ENCODE data around the gene RPL7L1.
A peak's percentile ranks its signal among the peaks of the same experiment; 100 is the strongest.
"Not testable (repeated sequence)": the region's sequence is repeated elsewhere in the genome, so short reads cannot be mapped to it uniquely, and the experiment has no call there.

Gene RPL7L1

GRCh38 chr6:42879372-42880239 is at the start of gene RPL7L1:
TSS of gene RPL7L1 (plus strand) at chr6:42879616. CDS start at chr6:42879911, 295 bp downstream.
- peak; percentile 77 for DNase-seq (ENCODE audit: low read depth)

DNA sequence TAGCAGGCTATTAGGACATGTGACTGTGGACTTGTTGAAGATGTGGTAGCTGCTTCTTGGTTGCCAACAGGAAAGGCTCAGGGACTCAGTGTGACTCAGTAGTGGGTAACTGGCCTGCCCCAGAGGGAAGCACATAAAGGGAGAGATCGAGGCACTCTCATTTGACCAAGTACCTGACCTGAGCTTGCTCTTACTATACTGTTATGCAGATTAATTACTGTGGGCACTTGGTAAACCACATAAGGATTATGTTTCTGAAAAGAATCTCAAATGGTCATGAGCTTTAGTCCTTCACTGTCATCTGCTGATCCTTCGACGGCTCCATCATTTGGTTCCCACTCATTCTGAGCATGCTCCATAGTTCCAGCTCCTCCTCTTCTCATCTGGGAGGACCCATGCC is 48.2 kb upstream of the RPL7L1 start:
- DNase-seq (ENCODE audit: low read depth): no peak

DNA sequence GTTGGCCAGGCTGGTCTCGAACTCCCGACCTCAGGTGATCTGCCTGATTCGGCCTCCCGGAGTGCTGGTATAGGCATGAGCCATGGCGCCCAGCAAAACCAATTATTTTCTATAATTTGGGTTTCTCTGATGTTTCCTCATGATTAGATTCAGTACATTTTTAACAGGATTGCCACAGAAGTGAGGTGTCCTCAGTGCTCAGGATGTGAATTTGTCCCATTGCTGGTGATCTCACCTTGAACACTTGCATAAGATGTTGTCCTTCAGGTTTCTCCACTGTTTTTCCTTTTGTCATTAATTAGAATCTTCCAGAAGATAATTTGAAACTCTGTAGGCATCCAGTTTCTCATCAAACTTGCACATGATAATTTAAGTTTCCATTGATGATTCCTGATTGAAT is 45.4 kb upstream of the RPL7L1 start:
- DNase-seq (ENCODE audit: low read depth): no peak

DNA sequence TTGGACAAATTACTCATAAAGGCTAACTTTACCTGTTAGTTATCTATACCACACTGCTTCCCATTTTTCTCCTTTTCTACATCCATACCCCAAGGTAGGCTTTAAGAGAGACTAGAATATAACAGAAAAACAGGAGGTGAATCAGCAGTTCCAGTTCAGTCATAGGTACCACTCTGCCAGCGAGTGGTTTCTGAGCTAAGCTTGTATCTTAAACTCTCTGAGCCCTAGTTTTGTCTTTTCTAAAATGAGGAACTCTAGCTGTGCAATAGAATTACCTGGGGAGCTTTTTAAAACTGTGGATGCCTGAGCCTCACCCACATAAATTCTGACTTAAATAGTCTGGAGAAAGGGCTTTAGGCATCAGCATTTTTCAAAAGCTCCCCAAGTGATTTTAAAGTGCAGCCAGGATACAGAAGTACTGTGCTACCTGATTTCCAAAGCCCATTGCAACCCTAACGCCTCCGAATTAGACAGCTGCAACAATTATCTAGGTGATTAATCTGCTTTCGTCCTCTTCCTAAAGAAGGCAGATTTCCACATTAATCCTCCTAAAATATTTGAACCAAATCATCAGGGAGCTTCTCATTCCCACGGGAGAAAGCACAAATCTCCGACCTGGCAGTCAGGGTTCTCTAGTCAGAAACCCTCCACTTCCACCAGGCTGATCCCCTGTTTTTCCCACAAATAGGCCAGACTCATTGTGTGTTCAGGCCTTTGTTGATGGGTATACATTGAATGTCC is 37.4 kb upstream of the RPL7L1 start:
- no peak for DNase-seq (ENCODE audit: low read depth)

DNA sequence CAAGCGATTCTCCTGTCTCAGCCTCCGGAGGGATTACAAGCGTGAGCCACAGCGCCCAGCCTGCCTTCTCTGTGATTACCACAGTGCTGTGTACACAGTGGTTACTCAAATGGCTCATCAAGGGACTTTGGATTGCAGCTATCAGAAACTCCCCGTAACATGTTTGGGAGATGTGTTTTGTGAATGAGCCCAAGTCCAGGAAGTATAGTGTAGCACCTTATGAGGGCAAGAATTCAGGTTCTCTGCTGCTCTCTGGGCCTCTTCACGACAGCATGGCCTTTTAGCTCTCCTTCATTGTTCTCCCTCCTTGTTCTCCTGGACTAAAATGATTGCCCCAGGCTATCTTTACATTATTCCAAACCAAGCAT is 34.1 kb upstream of the RPL7L1 start:
- no peak for DNase-seq (ENCODE audit: low read depth)

DNA sequence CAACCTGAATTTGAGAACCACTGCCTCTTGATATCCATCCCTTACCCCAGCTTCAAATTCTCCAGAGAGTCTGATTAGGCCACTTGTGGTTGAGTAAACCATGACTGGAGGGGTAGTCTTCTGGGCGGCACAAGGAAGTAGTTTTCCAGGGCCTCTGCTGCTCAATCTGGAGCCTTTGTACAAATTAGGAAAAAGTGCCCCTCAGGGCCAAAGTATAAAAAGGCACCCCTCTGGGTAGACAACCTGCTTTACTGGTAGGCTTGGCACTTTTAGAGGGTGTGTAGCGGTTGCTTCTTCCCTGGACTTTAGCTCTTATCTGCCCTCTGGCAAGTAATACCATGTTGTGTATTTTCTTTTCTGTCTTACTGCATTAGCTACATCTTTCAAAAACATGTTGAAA is 32.9 kb upstream of the RPL7L1 start:
- DNase-seq (ENCODE audit: low read depth): no peak

GRCh38 chr6:42848700-42849099 is 30.7 kb upstream of the RPL7L1 start:
- no peak for DNase-seq (ENCODE audit: low read depth)

DNA sequence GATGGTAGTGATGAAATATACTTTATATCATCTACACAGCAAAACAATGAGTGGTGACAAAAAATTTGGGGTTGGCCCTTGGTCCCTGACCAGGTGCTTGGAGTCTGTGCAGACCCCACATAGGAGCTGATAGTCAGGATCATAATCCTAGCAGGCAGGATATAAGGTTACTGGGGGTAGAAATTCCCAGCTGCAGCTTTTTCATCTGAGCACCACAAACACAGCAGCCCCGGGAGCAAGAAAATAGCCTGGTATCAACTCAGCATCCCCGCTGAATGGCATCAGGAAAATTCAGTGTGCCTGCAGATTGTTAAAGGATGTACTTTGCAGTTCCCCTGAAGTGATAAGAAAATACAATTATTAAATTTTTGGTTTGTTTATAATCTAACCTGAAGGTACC is 27.8 kb upstream of the RPL7L1 start:
- DNase-seq (ENCODE audit: low read depth): no peak

GRCh38 chr6:42860036-42860435 is 19.4 kb upstream of the RPL7L1 start:
- DNase-seq (ENCODE audit: low read depth): no peak

- DNase-seq (ENCODE audit: low read depth): no peak
These were observed 18.9 kb upstream of the RPL7L1 start for GRCh38 chr6:42860481-42860880.

GRCh38 chr6:42864602-42865001 is 14.8 kb upstream of the RPL7L1 start:
- DNase-seq (ENCODE audit: low read depth): no peak

- DNase-seq (ENCODE audit: low read depth): no peak
These were observed 9.1 kb upstream of the RPL7L1 start for GRCh38 chr6:42870145-42870936.

GRCh38 chr6:42871711-42872110 is 7.7 kb upstream of the RPL7L1 start:
- DNase-seq (ENCODE audit: low read depth): no peak

DNA sequence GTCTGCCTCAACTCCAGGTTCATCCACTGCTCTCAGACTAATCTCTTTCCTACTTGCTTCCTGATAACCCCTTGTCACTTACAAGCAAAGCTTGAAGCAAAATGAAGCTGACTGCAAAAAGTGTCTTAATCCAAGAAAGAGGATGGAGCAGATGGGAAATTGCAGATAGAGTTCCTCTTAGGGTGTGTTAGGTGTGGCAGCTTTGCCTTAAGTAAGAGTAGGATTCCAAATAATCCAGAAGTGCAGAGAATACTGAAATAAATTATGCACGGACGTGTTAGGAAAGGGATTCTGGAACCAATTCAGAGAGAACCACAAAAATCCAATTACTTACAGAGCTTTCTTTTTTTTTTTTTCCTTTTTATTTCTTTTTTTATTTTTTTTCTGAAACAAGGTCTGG is 6.1 kb upstream of the RPL7L1 start:
- DNase-seq (ENCODE audit: low read depth): no peak

GRCh38 chr6:42877695-42878094 is 1.7 kb upstream of the RPL7L1 start:
- DNase-seq (ENCODE audit: low read depth): no peak

DNA sequence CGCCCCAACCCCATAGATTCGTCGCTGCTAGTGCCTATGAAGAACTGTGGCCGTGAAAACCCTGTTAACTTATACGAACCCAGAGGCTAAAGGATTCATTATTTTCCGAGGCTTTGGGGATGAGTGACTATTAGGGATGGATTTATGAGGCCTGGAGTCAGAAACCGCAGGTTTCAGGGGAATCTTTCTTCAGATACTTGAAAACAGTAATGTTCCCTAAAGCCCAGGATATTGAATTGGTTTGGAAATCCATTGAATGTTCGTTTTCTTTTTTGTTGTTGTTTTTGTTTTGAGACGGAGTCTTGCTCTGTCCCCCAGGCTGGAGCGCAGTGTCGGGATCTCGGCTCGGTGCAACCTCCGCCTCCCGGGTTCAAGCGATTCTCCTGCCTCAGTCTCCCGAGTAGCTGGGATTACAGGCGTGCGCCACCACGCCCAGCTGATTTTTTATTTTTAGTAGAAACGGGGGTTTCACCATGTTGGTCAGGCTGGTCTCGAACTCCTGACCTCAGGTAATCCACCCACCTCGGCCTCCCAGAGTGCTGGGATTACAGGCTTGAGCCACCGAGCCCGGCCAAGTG is 913 bp downstream of the RPL7L1 start:
- not testable (repeated sequence) for DNase-seq (ENCODE audit: low read depth)

GRCh38 chr6:42880871-42881270 is 1.5 kb downstream of the RPL7L1 start:
- not testable (repeated sequence) for DNase-seq (ENCODE audit: low read depth)

DNA sequence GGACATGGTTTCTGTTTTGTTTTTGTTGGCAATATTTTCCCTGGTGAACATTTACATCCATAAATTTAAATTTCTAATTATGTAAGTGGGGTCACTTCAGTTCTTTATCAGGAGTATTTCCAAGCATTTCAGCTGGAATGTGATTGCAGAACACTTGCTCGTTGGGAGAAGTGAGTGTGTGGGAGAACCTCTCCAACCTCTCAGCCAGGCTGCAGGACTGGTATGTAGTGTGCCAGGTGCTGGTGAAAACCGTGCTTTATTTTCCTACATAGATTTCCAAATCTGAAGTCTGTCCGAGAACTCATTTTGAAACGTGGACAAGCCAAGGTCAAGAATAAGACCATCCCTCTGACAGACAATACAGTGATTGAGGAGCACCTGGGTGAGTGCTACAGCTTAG is 6.3 kb downstream of the RPL7L1 start:
- no peak for DNase-seq (ENCODE audit: low read depth)

DNA sequence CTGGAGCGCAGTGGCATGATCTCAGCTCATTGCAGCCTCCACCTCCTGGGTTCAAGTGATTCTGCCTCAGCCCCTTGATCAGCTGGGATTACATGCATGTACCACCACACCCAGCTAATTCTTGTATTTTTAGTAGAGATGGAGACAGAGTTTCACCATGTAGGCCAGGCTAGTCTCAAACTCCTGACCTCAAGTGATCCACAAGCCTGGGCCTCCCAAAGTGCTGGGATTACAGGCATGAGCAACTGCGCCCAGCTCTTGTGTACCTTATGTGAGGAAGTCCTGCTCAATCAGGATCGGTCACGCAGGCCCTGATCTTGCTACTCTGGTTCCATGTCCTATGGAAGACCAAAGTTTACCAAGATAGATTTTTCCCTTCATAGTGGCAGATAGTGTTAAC is 8.8 kb downstream of the RPL7L1 start:
- not testable (repeated sequence) for DNase-seq (ENCODE audit: low read depth)

DNA sequence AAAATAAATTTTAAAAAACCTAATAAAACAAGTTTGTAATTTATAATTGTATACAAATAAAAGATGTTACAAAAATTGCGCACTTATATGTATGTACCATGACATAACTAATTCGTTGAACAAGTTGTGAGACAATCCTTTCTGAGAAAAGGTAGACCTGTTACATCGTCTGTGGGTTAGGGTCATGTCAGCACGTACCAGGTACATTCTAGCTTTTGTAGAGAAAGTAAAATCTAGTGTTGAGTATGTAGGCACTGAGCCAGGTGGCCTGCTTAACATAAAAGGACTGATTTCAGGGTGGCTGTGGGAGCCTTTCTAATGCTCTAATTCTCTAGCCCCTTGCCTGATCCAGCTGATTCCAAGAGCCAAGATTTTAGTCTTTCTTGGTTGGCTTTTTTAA is 10.4 kb downstream of the RPL7L1 start:
- no peak for DNase-seq (ENCODE audit: low read depth)

GRCh38 chr6:42890311-42891198 is 11.1 kb downstream of the RPL7L1 start:
- peak; percentile 89 for DNase-seq (ENCODE audit: low read depth)
